GM19395 (cell line): Measurements from ENCODE around the gene PLAAT2.
"Not testable (repeated sequence)": the region's sequence is repeated elsewhere in the genome, so short reads cannot be mapped to it uniquely, and the experiment has no call there.

Experiments used
- ATAC-seq: cut with Tn5 transposase; IDR thresholded peaks from one replicate; pipeline ENCODE4 v1.9.1; 2021; ENCODE audit warnings: mild to moderate bottlenecking, moderate library complexity; ENCODE audit not compliant: unreplicated experiment

PLAAT2 gene

DNA sequence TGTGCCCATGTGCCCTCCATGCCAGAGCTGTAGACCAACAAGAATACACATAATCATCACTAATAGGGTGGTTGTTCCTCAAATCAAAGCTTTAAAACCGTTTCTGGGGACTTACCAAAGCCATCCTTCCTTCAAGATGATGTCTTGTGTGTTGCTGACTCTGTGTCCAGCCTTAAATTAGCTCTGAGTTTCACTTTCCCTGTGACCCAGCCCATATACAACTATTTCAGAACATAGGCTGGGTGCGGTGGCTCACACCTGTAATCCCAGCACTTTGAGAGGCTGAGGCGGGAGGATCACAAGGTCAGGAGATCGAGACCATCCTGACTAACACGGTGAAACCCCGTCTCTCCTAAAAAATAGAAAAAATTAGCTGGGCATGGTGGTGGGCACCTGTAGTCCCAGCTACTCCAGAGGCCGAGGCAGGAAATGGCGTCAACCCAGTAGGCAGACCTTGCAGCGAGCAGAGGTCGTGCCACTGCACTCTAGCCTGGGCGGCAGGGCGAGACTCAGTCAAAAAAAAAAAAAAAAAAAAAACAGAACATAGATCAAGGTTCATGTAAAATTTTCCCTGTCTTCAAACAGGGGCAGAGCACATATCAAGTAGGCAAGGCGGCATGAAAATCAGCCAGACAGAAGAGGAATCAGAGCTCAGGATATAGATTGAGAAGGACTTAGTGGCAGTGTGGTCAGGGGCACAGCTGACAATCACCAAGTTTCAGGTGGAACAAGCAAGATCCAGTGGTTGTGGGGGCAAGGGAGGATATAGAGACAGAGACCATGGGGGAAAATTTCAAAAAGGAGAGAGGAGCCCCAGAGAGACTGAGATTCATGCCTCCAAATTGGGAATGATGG lies at the start of gene PLAAT2:
PLAAT2 (minus strand) TSS at position 179 of the 855 bp plus-strand sequence; CDS start at position 124, 55 bp downstream.
- no peak for ATAC-seq

DNA sequence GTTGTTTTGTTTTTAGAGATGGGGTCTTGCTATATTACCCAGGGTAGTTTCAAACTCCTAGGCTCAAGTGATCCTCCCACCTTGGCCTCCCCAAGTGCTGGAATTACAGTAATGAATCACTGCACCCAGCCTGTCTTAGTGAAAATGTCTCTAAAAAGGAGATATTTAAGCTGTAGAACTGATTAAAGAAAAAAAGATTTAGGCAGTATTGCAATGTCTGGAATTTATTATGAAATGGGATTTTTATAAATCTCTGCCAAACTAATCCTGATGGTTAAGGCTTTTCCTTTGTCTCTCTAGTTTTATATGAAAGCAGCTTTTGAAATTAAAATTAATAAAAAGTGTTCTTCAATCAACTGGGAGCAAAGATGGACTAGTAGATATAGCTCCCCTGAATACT lies 49.0 kb upstream of the PLAAT2 start:
- ATAC-seq = no peak

DNA sequence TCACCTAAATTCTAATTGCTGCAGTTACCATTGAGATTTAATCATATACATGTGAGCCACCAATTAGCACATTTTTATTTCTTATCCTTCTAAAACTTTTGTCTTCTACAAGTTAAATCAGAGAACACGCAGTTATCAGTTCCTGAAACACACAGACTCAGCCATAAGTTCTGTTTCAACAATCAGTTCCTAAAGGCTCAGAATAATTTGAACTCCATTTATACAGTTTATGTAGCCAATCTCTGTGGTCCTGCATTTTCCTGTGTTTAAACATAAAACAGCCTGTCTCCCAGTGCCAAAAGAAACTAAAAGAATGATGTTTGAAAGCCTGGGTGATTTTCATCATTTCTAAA lies 48.2 kb upstream of the PLAAT2 start:
- no peak for ATAC-seq

DNA sequence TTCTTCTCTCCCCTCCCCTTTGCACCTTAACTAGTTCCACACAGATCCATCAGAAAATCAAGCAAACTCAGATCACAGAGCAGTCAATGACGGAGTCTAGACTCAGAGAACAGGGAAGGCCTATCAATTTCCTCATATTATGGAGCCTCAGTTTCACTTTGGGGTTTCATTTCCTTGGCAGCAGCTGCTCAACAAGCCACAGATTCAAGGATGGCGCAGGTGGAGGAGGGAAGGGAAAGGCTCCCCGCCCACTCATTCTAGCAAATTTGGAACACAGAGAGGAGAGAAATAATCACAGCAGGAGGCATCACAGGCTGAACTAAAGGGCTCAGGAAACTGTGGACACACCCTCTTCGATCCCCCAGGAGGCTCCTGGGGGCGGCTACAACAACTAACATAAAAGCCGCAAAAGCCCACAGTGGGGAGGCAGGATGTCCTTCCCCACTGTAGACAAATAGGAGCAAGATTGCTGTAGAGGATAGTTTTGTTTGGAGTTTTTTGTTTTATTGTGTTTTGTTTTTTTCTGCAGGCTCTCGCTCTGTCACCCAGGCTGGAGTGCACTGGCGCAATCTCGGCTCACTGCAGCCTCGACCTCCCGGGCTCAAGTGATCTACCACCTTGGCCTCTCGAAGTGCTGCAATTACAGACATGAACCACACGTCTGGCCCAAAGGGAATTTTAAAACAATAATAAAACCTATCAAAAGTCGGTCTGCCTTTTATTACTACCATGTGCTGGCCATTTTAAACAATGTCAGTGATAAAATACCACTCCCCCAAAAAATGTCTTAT lies 47.6 kb upstream of the PLAAT2 start:
- ATAC-seq = no peak

DNA sequence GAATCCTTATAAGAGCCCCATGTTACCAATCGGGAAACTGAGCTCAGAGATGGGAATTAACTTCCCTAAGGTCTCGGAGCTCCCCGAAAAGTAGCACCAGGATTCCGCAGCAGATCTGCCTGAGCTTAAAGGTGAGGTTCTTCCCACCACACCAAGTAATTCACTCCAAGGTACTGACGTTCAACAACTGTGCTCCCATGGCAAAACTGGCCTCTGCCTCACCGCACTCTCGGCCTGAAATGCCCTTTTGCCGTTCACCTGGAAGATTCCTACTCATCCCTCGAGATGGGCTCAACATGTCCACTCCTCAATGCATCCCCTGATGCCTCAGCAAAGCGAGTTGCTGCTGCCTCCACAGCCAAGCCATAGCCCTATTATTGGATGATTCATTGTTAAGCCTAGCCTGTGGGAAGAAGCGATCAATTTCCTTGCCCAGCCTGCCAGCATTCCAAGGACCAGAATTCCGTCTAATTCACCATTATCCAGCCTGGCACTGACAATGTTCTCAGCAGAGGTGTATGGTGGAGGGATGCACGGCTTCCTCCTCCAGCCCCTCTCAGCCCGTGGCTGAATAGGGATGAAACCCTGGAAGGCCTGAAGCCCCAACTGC lies 46.9 kb upstream of the PLAAT2 start:
- ATAC-seq = no peak

DNA sequence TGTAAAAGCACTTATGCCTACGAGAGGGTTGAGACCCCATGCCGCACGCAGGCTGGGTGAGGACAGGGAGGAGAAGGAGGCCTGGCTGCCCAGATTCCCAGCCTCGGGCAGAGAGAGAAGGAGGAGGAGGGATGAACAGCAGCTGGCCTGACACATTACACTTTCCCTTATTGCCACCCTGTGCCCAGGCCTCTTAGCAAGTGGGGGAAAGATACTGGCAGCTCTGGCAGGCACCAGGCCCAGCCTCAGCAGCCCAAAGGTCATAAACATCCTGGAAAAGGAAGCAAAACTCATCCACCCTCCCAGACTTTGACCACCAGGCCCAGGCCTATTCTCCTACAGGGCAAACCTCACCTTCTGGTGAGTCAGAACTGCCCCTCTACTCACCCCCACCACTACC lies 46.4 kb upstream of the PLAAT2 start:
- no peak for ATAC-seq

DNA sequence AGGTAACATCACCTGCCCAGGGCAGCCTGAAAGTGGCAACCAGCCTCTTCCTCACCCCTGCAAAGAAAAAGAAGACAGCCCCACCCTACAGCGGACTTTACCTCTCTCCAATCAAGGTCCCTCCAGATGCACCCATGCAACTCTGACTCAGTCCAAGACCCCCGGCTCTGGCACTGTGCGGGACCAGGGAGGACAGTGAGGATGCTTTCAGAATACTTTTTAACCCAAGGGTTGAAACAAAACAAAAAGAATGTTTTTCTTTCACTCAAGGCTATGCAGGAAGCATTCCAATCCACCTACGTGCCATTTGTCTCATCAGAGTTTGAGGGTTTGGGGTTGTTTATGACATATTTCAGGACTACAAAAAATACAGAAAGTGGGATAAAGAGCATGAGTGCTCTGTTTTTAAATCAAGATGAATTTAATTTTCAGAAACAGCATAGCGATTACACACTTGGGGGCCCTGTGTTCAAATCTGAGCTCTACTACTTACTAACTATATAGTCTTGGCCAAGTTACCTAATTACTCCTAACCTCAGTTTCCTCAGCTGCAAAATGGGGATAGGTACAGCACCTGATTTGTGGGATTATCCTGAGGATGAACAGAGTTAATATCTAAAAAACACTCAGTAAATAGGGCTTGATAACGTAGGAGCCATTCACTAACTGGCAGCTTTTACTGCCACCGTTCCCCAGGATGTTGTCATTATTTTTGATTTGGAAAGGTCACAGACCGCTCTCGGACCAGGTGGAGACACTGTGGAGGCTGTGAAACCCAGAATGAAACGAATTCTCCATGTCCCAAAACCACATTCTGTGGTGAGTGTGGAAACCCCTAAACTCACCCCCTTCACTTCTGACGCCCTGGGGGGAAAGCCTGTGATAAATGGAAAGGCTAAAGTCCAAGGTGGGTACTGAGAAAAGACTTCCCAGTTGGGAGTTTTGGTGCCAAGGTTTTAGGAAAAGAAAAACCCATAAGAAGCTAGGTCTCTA lies 45.5 kb upstream of the PLAAT2 start:
- no peak for ATAC-seq

DNA sequence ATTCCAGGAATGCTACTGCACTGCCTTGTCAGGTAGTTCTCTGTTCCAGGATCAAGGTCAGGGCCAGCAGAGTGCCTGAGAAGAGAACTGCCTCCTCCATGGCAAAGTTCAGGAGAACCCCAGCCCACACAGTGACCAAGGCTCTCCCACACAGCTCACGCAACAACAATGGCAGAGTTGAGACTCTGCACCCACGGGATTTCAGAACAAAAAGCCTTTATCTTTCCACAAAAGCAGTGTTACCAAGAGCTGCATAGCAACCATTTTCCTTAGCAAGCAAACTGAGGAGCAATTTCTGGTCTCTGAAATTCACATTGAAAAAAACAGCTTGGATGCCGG lies 40.0 kb upstream of the PLAAT2 start:
- no peak for ATAC-seq

DNA sequence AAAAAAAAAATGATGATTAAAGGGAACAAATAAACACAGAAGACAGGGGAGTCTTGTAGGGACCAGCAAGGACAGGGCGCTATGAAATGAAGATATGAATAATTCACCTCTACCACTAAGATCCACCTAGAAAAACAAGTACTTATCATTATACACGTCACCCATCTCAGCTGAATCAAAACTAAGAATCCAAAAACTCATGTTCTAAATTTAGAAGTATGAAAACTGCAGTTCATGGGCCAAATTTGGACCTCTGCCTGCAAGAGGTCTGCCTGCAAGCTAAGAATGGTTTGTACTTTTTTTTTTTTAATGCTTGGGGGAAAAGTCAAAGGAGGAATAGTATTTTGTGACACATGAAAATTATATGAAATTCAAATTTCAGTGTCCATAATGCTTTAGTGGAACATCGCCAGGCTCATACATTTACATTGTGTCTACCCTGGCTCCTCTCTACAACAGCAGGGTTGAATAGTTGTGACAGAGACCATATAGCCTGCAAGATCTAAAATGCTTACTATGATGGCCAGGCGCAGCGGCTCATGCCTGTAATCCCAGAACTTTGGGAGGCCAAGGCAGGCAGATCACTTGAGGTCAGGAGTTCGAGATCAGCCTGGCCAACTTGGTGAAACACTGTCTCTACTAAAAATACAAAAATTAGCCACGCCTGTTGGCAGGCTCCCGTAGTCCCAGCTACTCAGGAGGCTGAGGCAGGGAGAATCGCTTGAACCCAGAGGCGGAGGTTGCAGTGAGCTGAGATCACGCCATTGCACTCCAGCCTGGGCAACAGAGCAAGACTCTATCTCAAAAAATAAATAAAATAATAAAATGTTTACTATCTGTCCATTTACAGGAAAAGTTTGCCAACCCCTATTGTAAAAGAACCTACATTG lies 39.4 kb upstream of the PLAAT2 start:
- not testable (repeated sequence) for ATAC-seq

DNA sequence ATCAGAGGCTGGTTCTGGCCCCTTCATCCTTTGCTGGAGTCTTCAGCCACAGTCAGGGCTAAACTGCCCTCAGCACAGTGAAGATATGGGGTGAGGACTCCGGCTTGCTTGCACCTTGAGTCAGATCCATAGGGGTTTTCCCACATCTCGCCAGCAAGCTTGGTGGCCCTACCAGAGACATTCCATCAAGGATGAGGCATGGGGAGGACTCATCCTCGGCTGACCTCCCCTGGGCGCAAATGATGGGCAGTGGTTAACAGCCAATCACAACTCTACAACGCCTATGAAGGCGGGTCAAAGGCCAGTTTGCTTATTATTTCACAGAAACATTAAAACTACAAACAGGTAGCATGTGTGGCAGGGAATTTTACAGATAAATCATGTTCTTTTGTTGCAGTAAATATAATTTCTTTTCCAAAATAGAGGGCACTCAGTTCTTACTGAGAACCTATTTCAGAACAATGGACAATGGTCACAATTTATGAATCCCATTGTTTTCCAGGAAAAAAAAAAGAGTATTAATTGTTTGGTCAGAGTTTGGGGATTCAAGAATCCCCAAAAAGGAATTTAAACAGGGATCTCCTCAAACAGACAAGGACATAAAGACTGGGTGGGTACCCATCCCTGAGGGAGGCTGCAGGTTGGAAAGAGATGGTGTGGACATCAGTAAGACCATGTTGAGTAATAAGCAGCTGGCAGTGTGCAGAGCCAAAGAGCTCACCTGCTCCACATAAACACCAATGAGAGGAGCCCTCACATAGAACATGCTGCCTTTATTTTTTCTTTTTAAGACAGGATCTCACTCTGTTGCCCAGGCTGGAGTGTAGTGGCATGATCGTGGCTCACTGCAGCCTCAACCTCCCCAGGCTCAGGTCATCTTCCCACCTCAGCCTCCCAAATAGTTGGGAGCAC lies 36.3 kb upstream of the PLAAT2 start:
- no peak for ATAC-seq

DNA sequence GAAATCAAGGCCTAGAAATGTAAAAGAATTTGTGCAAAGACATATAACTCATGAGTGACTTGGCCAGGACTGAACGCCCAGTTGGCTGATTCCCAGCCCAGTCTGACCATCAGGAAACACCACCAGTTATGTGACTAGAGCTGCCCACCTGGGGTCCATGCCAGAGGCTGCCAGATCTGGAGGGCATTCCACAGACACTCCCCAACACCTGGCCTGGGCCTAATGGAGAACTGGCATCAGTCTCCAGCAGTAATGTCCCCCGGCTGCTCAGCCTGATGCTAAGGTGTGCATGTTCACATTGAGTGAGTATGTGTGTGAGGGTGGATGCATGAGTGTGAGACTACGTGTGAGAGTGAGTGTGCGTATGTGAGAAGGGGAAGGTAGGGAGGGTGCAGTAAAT lies 35.4 kb upstream of the PLAAT2 start:
- no peak for ATAC-seq

DNA sequence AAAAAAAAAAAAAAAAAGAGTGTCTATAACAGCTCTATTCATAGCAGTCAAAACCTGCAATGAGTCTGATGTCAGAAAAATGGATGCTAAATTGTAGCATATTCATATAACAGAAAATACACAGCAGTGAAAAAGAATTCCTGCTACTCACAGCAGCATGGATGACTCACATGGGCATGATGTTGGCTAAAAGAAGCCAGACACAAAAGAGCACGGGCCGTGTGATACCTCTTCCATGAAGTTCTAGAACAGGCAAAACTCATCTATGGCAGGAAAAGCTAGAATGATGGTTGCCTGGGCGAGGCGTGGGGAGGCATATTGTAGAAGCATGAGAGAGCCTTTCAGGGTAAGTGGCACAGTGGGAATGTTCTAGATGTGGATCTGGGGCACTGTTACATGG lies 32.1 kb upstream of the PLAAT2 start:
- ATAC-seq = no peak

DNA sequence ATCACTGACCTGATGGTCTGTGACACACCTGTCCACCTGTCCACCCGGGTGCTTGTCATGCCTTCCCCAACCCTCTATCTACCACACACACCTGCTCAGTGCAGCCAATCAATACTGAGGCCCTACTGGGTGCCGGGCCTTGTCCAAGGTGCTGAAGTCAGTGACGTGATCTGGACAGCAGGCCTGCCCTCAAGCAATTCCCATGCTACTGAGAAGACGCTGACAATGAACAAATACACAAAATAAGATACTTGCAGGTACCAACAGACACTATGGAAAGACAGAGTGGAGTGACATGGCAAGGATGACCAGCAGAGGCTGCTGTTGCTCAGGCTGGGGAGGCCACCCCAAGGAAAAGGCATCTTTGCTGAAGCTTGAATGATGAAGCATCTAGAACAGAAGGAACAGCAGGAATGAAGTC lies 29.8 kb upstream of the PLAAT2 start:
- ATAC-seq = no peak

DNA sequence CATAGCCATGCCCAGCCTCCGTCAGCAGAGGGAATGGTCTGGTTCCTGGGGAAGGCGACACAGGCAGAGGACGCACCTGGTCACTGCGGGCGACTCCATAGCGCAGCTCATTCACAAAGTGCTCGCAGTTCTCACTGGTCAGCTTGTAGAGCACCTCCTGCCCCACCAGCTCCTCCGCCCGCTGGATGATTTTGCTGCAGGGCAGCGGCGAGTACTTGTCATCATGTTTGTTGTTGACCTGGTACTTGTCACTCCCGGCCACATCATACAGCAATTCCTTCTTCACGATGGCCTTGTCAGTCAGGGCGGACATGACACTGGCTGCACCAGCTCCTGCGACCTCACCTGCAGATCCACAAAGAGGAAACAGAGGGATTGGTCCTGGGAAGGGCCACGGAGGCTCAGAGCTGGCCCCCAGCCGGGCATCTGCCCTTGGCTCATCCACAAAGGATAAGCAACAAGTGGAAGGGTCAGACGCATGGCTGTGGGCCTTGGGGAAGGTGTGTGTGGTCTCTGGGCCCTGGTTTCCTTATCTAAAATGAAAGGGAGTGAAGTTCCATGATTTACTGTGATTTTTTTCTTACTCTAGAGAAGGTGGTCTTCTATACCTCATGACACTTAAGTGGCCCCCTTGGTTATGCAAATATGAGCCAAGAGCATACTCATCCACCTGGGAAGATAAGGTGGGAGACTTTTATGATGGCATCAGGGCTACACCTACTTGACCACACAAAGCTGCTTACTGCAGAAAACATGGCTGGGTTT lies 27.0 kb upstream of the PLAAT2 start:
- no peak for ATAC-seq

DNA sequence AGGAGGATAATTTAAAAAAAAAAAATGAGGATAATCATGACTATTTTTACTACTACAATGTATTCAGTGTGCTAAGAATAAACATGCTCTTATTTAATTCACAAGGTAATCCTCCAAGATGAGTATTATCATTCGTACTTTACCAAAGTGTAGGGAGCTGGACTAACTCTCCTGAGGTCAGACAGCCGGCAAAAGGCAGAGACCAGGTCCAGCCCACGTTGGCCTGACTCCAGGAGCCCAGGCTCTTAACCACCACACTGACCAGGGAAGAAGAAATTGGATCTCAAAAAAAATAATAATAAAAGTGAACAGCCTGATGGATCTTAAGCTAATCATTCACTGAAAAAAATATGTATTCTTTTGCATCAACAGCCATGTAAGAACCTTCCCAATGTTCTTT lies 25.8 kb upstream of the PLAAT2 start:
- no peak for ATAC-seq

DNA sequence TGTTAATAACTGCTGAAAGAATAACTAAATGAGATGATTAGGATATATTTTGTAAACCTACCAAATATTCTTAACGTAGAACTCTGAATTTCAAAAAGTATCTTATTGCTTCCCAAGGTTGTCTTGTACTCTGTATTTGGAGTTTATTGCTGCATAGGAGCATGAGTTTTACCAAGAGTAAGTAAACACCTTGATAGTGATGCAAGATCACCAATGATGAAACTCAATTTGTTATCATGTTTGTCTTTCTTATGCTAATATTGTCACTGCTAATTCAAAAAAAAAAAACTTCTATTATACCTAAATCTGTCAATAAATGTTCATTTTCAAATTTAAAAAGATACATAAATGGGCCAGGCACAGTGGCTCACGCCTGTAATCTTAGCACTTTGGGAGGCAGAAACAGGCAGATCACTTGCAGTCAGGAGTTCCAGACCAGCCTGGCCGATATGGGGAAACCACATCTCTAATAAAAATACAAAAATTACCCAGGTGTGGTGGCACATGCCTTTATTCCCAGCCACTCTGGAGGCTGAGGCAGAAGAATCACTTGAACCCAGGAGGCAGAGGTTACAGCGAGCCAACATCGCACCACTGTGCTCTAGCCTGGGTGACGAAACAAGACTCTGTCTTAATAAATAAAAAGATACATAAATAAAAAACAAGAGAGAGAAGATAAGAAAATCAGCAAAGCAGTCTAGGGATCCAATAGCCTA lies 23.4 kb upstream of the PLAAT2 start:
- ATAC-seq = no peak

DNA sequence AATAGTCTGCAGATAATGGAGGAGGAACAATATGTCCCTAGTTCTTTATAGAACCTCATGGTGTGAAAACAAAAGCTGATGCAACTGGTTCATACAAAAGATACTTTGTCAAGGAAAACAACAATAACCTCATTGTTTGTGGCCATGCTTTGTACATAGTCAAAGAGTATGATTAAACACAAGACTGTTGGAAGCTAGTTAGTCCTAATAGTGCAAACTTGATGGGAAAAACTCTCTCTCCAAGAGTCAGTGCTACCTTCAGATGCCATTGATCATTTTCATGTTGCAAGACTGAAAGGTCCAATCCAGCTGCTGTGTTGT lies 20.1 kb upstream of the PLAAT2 start:
- no peak for ATAC-seq
